Esophagus squamous epithelium (tissue), 5 donors: Measurements from ENCODE around the gene SNRPF. TPM values are rescaled to one million over a fixed set of nuclear protein-coding genes. Genes with fewer than 3 reads are reported as not detected.
"Not testable (repeated sequence)": the region's sequence is repeated elsewhere in the genome, so short reads cannot be mapped to it uniquely, and the experiment has no call there.

Experiments used
- DNase-seq: peaks from one replicate; lab custom pipeline; 2025; lab: John Stamatoyannopoulos, UW
- H3K27ac ChIP-seq, 4 donors: fragments of 200-600 bp; sonication (generic); one replicate each; pipeline ENCODE4 v1.5.1; 2016 to 2019; ENCODE audit warnings: mild to moderate bottlenecking in 1 of 4
- H3K27me3 ChIP-seq, 4 donors: fragments of 200-600 bp; sonication (generic); 1 replicate in 3 of 4; 2 replicates in 1 of 4; pipeline versions ENCODE4 v1.5.1 to v1.6.0; 2017 to 2021; ENCODE audit warnings: antibody characterized with exemption in 1 of 4
- H3K36me3 ChIP-seq, 3 donors: fragments of 200-600 bp; sonication (generic); one replicate each; pipeline ENCODE4 v1.5.1; 2016 to 2019
- H3K4me1 ChIP-seq, 3 donors: fragments of 200-600 bp; sonication (generic); one replicate each; pipeline ENCODE4 v1.5.1; 2017 to 2019
- H3K4me3 ChIP-seq, 4 donors: fragments of 200-600 bp; sonication (generic); 1 replicate in 3 of 4; 2 replicates in 1 of 4; pipeline ENCODE4 v1.5.1; 2016 to 2019; ENCODE audit warnings: mild to moderate bottlenecking in 2 of 4, moderate library complexity in 1 of 4
- H3K9me3 ChIP-seq, 3 donors: fragments of 200-600 bp; sonication (generic); one replicate each; pipeline ENCODE4 v1.5.1; 2016 to 2019
- POLR2A ChIP-seq, 4 donors: fragments of 450-650 bp; IDR thresholded peaks; one replicate each; pipeline ENCODE4 v1.6.1; 2017; ENCODE audit warnings: antibody characterized with exemption in 4 of 4, mild to moderate bottlenecking in 4 of 4, moderate library complexity in 3 of 4
- WGBS, 2 donors: methylation state at CpG; one replicate each; pipeline ENCODE4 v1.1.5; 2018; 5-methylcytosine and 5-hydroxymethylcytosine counted together
- intact Hi-C: fragments of 100-400 bp; cut with DNase I; formaldehyde crosslinking; loops from one replicate; pipeline ENCODE4 v1.15.0; 2022
- total RNA-seq, 4 donors: library from RNA; depleted of rRNA; stranded (reverse); fragments of >200 nt; gene quantifications; one replicate each; pipeline ENCODE4 v1.1.0, GENCODE V29; 2016
- TF ChIP-seq, protein P1 (sequence below), 6 experiments: fragments of 450-650 bp in 4 of 6; fragments of 200-600 bp in 2 of 6; sonication (generic) in 2 of 6; IDR thresholded peaks; one replicate each; pipeline ENCODE4 v1.5.1; 2016 to 2019; ENCODE audit warnings: antibody characterized with exemption in 6 of 6, mild to moderate bottlenecking in 4 of 6, moderate library complexity in 4 of 6
- donor health status: DM: yes; HTN: yes; CAD: no.

SNRPF gene
- 10 to 100 TPM in 2 of 4 donors, 1 to 10 TPM in 2; 2.7 to 16.3 (median 9.2) TPM for total RNA-seq

DNA sequence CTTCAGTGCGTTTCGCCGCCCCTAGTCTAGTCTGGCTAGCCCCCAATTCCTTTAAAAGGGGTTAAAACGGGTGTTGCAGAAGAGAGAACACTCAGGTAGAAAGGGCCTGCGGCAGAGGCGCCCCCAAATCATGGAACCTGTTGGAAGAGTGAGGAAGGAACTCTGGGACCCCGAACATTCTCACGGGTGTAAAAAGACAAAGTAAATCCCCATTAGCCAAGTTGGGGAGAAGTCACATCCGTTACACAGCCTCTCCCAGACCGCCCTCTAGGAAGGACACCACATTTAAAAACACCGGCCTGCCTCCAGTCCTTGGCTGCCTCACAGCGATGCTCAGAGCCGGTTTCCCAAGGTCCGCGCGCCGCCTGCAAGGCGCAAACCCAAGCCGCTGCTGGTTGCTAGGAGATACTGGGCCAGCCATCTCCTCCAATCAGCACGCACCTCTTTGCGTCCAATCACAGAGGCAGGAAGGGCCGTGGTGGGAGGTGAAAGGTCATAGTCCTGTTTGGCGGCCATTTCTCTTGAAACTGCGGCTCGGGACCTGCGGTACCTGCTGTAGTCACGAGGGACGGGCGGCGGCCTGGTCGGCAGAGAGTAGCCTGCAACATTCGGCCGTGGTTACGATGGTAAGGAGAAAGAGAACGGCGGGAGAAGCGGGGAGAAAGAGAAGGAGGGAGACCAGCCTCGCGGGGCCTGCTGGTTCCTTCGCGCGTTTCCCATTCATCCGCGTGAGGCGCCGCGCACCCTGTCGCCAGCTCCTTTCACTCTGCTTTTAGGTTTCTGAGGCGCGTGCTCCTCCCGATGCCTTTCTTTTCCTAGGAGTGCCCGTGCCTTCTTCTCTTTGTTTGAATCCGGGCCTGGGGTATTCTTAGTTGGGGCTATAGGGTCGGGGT, at the start of gene SNRPF:
Gene SNRPF, plus strand, starts transcription at position 502 of the 893 bp plus-strand sequence. Its CDS starts 122 bp downstream, at position 624.
- TF ChIP-seq POLR2A (IDR thresholded peaks at IDR 0.05), result peak in 2 of 4 donors; percentile 26 to 33
- TF ChIP-seq, protein P1, sequence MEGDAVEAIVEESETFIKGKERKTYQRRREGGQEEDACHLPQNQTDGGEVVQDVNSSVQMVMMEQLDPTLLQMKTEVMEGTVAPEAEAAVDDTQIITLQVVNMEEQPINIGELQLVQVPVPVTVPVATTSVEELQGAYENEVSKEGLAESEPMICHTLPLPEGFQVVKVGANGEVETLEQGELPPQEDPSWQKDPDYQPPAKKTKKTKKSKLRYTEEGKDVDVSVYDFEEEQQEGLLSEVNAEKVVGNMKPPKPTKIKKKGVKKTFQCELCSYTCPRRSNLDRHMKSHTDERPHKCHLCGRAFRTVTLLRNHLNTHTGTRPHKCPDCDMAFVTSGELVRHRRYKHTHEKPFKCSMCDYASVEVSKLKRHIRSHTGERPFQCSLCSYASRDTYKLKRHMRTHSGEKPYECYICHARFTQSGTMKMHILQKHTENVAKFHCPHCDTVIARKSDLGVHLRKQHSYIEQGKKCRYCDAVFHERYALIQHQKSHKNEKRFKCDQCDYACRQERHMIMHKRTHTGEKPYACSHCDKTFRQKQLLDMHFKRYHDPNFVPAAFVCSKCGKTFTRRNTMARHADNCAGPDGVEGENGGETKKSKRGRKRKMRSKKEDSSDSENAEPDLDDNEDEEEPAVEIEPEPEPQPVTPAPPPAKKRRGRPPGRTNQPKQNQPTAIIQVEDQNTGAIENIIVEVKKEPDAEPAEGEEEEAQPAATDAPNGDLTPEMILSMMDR (IDR thresholded peaks at IDR 0.05), result peak in 3 of 6 experiments; percentile 5 to 34 (median 18)
- 1 to 3% methylated on average over 31 to 33 of the region's 54 CpGs for WGBS, 2 donors
- H3K9me3 ChIP-seq, result no peaks in the 10 kb centered on the region
- intact Hi-C loops, result no loop called here
- peak within 1 kb of the TSS; percentile 82 to 93 (median 85) for H3K27ac ChIP-seq
- H3K36me3 ChIP-seq, result peaks cover 0 to 28% (median 4%) of the 10 kb centered on the region in 3 donors
- H3K4me3 ChIP-seq, result peak within 1 kb of the TSS; percentile 62 to 88 (median 77)
- DNase-seq, result peak; percentile 62
- peaks cover 0 to 10% (median 0%) of the 10 kb centered on the region in 4 donors for H3K27me3 ChIP-seq
- peaks cover 12 to 27% (median 13%) of the 10 kb centered on the region in 3 donors for H3K4me1 ChIP-seq

DNA sequence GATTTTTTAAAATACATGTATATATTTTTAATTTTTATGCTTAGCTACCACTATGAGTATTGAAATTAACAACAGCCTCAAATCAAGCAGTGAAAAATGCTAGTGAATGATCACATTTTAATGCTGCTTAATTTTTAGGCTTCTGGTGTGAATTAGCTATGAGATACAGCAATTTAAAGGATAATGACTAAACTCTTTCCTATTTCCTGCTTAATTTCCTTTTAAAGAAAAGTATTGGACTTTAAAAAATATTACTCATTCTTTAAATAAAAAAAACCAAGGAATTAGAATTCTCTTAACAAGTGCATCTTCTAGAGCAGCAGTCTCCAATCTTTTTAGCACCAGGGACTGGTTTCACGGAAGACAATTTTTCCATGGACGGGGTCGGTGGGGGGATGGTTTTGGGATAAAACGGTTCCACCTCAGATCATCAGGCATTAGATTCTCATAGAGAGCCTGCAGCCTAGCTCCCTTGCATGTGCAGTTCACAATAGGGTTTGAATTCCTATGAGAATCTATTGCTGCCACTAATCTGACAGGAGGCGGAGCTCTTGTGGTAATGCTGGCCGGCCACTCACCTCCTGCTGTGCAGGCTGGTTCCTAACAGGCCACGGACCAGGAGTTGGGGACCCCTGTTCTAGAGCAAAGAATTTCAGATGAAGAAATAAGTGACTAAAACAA, 49.6 kb upstream of the SNRPF start:
- intact Hi-C loops, result no loop called here
- Histone ChIP-seq H3K4me3 (no peak overlapping the region), H3K27me3 (no peaks in the 10 kb centered on the region), H3K36me3 (no peaks in the 10 kb centered on the region), H3K9me3 (no peaks in the 10 kb centered on the region), H3K27ac (no peak overlapping the region), H3K4me1 (peaks cover 3 to 23% (median 4%) of the 10 kb centered on the region in 3 donors)
- 82 to 87% methylated on average over 5 to 6 of the region's 7 CpGs for WGBS, 2 donors
- TF ChIP-seq, protein P1 (IDR thresholded peaks at IDR 0.05), result no peak
- no peak for TF ChIP-seq POLR2A (IDR thresholded peaks at IDR 0.05)
- DNase-seq, result no peak

DNA sequence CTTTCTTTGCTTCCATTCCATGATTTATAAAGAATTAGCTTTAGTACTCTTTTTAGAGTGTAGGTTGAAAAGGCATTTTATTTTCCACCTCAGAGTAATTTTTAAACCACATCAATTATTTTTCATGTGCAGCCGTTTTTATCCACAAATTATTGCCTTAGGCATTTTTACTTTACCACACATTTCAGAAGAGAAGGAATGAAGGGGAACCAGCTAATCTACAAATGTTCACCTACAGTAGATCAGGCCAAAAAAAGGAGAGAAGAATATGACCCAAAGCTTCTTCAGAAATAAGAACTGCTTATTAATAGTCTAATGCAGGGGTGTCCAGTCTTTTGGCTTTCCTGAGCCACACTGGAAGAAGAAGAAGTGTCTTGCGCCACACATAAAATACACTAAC, 48.3 kb upstream of the SNRPF start:
- no peak for TF ChIP-seq POLR2A (IDR thresholded peaks at IDR 0.05)
- TF ChIP-seq, protein P1 (IDR thresholded peaks at IDR 0.05), result no peak
- H3K36me3 ChIP-seq, result no peaks in the 10 kb centered on the region
- no peaks in the 10 kb centered on the region for H3K9me3 ChIP-seq
- H3K27me3 ChIP-seq, result no peaks in the 10 kb centered on the region
- H3K4me1 ChIP-seq, result peaks cover 1 to 18% (median 2%) of the 10 kb centered on the region in 3 donors
- intact Hi-C loops, result loop anchor here (5.0 kb wide), 1 partner anchor 188 kb away; no protein-coding TSS in a partner anchor
- H3K4me3 ChIP-seq, result no peak overlapping the region
- DNase-seq, result no peak
- H3K27ac ChIP-seq, result no peak overlapping the region
- 36 to 53% methylated on average over 1 to 2 of the region's 2 CpGs for WGBS, 2 donors

DNA sequence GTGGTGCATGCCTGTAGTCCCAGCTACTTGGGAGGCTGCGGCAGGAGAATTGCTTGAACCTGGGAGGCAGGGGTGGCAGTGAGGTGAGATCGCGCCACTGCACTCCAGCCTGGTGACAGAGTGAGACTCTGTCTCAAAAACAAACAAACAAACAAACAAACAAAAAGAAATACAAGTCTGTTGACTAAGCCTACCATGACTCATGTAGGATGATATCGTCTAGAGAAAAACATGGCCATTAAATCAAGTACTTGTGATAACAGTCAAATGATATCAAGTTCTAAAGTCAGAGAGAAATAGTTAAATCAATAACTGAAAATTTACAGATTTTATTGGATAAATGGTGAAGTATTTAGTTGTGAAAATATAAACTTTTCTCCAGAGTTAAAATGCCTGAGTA, 46.6 kb upstream of the SNRPF start:
- 88 to 93% methylated on average over 4 of the region's 4 CpGs for WGBS, 2 donors

DNA sequence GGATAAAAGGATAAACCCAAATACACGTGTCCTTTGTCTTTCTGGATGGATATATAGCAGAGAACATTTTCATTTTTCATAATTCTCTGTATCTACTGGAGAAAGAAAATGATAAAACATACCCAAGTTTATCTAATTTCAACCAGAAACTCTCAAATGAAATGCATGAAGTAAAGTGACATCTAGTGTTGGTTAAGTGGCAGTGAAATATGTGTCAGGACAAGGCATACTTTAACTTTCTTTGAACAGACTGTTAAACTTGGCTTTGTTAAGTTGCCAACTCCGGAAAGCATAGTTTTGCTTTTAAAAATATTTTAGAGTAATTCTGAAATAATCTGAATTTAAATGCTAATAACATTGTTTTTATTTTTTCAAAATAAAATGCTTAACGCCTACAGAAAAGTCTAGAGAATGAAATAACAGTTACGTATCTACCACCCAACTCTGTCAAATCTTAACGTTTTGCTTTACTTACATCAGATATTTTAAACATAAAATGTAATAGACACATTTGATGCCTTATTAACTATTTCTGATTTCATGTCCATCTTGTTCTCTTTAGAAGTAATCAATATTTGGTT, 43.0 kb upstream of the SNRPF start:
- TF ChIP-seq, protein P1 (IDR thresholded peaks at IDR 0.05), result peak; percentile 31 to 85 (median 74)
- TF ChIP-seq POLR2A (IDR thresholded peaks at IDR 0.05), result no peak
- H3K9me3 ChIP-seq, result no peaks in the 10 kb centered on the region
- H3K36me3 ChIP-seq, result no peaks in the 10 kb centered on the region
- no peaks in the 10 kb centered on the region for H3K27me3 ChIP-seq
- intact Hi-C loops, result loop anchor here (5.0 kb wide), 1 partner anchor 233 kb away; no protein-coding TSS in a partner anchor
- no peak for DNase-seq
- H3K4me3 ChIP-seq, result no peak overlapping the region
- H3K27ac ChIP-seq, result no peak overlapping the region
- WGBS, 2 donors, result 42 to 46% methylated on average over 5 of the region's 5 CpGs
- no peaks in the 10 kb centered on the region for H3K4me1 ChIP-seq

More for the DNA sequence above, 46.6 kb upstream of the SNRPF start:
- H3K4me1 ChIP-seq, H3K27me3 ChIP-seq, DNase-seq, H3K9me3 ChIP-seq, H3K27ac ChIP-seq, H3K36me3 ChIP-seq, H3K4me3 ChIP-seq: not testable (repeated sequence)
- intact Hi-C loops, result loop anchor here (5.0 kb wide), 1 partner anchor 190 kb away; no protein-coding TSS in a partner anchor
